ENCODE results near the gene ZNRD2. TPM values are rescaled to one million over a fixed set of nuclear protein-coding genes. Genes with fewer than 3 reads are reported as not detected.
A peak's percentile ranks its signal among the peaks of the same experiment; 100 is the strongest.

The ZNRD2 gene
- total RNA-seq, 1 experiment from 2014 or later: 66.8 TPM

DNA sequence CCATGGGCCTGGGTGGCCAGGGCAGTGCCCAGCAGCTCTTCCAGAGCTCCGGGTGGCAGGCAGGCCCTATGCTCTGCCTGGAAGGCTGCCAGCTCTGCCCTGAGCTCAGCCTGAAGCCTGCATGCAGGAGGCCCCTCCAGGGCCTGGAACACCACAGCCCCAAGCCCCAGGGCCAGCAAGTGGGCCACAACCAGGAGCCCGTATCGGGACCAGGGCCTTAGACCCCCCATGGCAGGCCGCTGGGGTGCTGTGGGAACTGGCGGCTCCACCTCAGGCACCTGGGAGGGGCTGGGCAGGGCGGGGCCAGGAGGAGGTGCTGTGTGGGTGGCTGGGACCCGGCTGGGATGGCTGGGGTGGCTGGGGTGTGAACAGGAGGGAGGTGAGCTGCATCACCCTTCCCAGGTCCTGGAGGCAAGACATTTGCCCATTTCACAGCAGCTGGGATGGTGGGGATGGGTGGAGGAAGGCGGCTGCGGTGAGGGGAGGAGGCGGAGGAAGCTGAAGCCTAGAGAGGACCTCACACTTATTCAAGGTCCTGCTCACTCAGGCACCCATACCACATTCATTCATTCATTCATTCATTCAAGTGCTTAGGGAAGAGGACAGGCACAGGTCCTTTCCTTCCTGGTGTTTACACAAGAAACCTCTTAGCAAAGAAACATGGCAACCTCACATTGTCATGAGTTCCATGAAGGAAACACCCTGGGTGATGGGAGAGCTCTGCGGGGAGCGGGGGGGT, 25.4 kb downstream of the ZNRD2 start, which contains the start of gene KCNK7:
Gene KCNK7, minus strand, starts transcription at position 258 of the 739 bp plus-strand sequence. Its CDS starts 28 bp downstream, at position 230.
- Histone ChIP-seq H3K36me3 (ENCODE audit: control insufficient read depth in 1 of 2, insufficient read depth in 2 of 2, low read length in 2 of 2) (peaks cover 0 to 6% of the 10 kb centered on the region in 2 experiments; a peak in 1 of 4 replicates), H3K79me2 (ENCODE audit: insufficient read depth, low read length) (no peaks in the 10 kb centered on the region), H3K9me3 (ENCODE audit: control insufficient read depth in 1 of 2, insufficient read depth in 1 of 2, low read depth in 1 of 2, low read length in 2 of 2) (no peaks in the 10 kb centered on the region), H3K27me3 (ENCODE audit: insufficient read depth, low read length) (no peaks in the 10 kb centered on the region), H3K9ac (ENCODE audit: low read length) (no peak within 1 kb of the TSS), H3K4me2 (ENCODE audit: low read length) (peak within 1 kb of the TSS; percentile 36), H3K4me1 (ENCODE audit: control insufficient read depth in 1 of 2, insufficient read depth in 2 of 2, low read length in 2 of 2) (peaks cover 12 to 19% of the 10 kb centered on the region in 2 experiments), H3K4me3 (replicated peaks in 1 of 2; ENCODE audit: low read depth in 1 of 2, low read length in 2 of 2) (no peak within 1 kb of the TSS), H3K27ac (ENCODE audit: low read depth, low read length) (no peak within 1 kb of the TSS; the same call in 1 of the 2 replicates), H3K9me2 (ENCODE audit: insufficient read depth) (no peaks in the 10 kb centered on the region), H2AFZ (ENCODE audit: low read depth, low read length, poor library complexity, severe bottlenecking) (no peak within 1 kb of the TSS), H4K20me1 (ENCODE audit: insufficient read depth) (no peaks in the 10 kb centered on the region)
- DNase-seq (ENCODE audit: low read depth, low spot score) (no peak), ATAC-seq (peak; percentile 63)
- RAD21 ChIA-PET (ENCODE audit: low non-redundant PET in 1 of 2, low total read pairs in 2 of 2, uncharacterized antibody in 2 of 2, unreplicated experiment in 2 of 2): no interaction called here
- TF ChIP-seq, protein P1, sequence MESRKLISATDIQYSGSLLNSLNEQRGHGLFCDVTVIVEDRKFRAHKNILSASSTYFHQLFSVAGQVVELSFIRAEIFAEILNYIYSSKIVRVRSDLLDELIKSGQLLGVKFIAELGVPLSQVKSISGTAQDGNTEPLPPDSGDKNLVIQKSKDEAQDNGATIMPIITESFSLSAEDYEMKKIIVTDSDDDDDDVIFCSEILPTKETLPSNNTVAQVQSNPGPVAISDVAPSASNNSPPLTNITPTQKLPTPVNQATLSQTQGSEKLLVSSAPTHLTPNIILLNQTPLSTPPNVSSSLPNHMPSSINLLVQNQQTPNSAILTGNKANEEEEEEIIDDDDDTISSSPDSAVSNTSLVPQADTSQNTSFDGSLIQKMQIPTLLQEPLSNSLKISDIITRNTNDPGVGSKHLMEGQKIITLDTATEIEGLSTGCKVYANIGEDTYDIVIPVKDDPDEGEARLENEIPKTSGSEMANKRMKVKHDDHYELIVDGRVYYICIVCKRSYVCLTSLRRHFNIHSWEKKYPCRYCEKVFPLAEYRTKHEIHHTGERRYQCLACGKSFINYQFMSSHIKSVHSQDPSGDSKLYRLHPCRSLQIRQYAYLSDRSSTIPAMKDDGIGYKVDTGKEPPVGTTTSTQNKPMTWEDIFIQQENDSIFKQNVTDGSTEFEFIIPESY (IDR thresholded peaks at IDR 0.05; ENCODE audit: extremely low read depth, insufficient replicate concordance, low read length): no peak
- TF ChIP-seq POLR2AphosphoS5 (IDR thresholded peaks at IDR 0.05; ENCODE audit: low read depth, low read length) (no peak), ELF1 (IDR thresholded peaks at IDR 0.05; ENCODE audit: borderline replicate concordance, low read depth) (no peak), ZNF274 (IDR thresholded peaks at IDR 0.05; ENCODE audit: low read depth, low read length) (no peak), POLR2A (IDR thresholded peaks at IDR 0.05; ENCODE audit: borderline replicate concordance, extremely low read depth, insufficient read depth, insufficient read length) (no peak), RAD21 (IDR thresholded peaks at IDR 0.05; ENCODE audit: low read depth) (no peak), SRF (IDR thresholded peaks at IDR 0.05; ENCODE audit: low read depth) (no peak), TCF7L2 (IDR thresholded peaks at IDR 0.05; ENCODE audit: borderline replicate concordance, extremely low read depth, insufficient read depth, insufficient read length) (no peak), EZH2phosphoT487 (IDR thresholded peaks at IDR 0.05; ENCODE audit: borderline replicate concordance) (no peak), EGR1 (IDR thresholded peaks at IDR 0.05; ENCODE audit: low read depth) (no peak), CEBPB (IDR thresholded peaks at IDR 0.05; ENCODE audit: low read depth) (no peak)
- TF ChIP-seq, protein P2, sequence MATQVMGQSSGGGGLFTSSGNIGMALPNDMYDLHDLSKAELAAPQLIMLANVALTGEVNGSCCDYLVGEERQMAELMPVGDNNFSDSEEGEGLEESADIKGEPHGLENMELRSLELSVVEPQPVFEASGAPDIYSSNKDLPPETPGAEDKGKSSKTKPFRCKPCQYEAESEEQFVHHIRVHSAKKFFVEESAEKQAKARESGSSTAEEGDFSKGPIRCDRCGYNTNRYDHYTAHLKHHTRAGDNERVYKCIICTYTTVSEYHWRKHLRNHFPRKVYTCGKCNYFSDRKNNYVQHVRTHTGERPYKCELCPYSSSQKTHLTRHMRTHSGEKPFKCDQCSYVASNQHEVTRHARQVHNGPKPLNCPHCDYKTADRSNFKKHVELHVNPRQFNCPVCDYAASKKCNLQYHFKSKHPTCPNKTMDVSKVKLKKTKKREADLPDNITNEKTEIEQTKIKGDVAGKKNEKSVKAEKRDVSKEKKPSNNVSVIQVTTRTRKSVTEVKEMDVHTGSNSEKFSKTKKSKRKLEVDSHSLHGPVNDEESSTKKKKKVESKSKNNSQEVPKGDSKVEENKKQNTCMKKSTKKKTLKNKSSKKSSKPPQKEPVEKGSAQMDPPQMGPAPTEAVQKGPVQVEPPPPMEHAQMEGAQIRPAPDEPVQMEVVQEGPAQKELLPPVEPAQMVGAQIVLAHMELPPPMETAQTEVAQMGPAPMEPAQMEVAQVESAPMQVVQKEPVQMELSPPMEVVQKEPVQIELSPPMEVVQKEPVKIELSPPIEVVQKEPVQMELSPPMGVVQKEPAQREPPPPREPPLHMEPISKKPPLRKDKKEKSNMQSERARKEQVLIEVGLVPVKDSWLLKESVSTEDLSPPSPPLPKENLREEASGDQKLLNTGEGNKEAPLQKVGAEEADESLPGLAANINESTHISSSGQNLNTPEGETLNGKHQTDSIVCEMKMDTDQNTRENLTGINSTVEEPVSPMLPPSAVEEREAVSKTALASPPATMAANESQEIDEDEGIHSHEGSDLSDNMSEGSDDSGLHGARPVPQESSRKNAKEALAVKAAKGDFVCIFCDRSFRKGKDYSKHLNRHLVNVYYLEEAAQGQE (IDR thresholded peaks at IDR 0.05; ENCODE audit: low read depth): no peak
- CTCF ChIA-PET: interaction anchor here (3.5 kb wide), 1 partner anchor 54 kb away, joined by 28 read pairs; no protein-coding TSS in a partner anchor
- intact Hi-C loops (cut with micrococcal nuclease): no loop called here
- POLR2A ChIA-PET: no interaction called here
- no TSS peak for BruUV-seq (replicated peaks)
